Measurements from ENCODE around the gene HES2.
"Not testable (repeated sequence)": the region's sequence is repeated elsewhere in the genome, so short reads cannot be mapped to it uniquely, and the experiment has no call there.

Gene HES2

GRCh38 chr1:6418668-6419396, 887 bp downstream of the HES2 start:
- no peak for DNase-seq (ENCODE audit: low read depth)

- DNase-seq (ENCODE audit: low read depth): no peak
These were observed 1.6 kb downstream of the HES2 start for GRCh38 chr1:6417961-6418667.

- no peak for DNase-seq (ENCODE audit: low read depth)
These were observed 2.8 kb downstream of the HES2 start for GRCh38 chr1:6416906-6417305.

GRCh38 chr1:6416295-6416656, 3.4 kb downstream of the HES2 start:
- no peak for DNase-seq (ENCODE audit: low read depth)

GRCh38 chr1:6414881-6415626, 4.7 kb downstream of the HES2 start:
- peak; percentile 63 for DNase-seq (ENCODE audit: low read depth)

- DNase-seq (ENCODE audit: low read depth): peak; percentile 41
These were observed 5.3 kb downstream of the HES2 start for GRCh38 chr1:6414443-6414844.

GRCh38 chr1:6412896-6413295, 6.8 kb downstream of the HES2 start:
- peak; percentile 77 for DNase-seq (ENCODE audit: low read depth)

- peak; percentile 47 for DNase-seq (ENCODE audit: low read depth)
These were observed 9.3 kb downstream of the HES2 start for GRCh38 chr1:6410248-6410893.

- DNase-seq (ENCODE audit: low read depth): no peak
These were observed 10.0 kb downstream of the HES2 start for GRCh38 chr1:6409733-6410132.

- no peak for DNase-seq (ENCODE audit: low read depth)
These were observed 10.7 kb downstream of the HES2 start for GRCh38 chr1:6409053-6409452.

- DNase-seq (ENCODE audit: low read depth): no peak
These were observed 11.7 kb downstream of the HES2 start for GRCh38 chr1:6408023-6408422.

GRCh38 chr1:6401673-6402072, 18.0 kb downstream of the HES2 start:
- DNase-seq (ENCODE audit: low read depth): no peak

GRCh38 chr1:6399294-6399693, 20.4 kb downstream of the HES2 start:
- DNase-seq (ENCODE audit: low read depth): no peak

- no peak for DNase-seq (ENCODE audit: low read depth)
These were observed 21.8 kb downstream of the HES2 start for GRCh38 chr1:6397844-6398441.

- no peak for DNase-seq (ENCODE audit: low read depth)
These were observed 22.7 kb downstream of the HES2 start for GRCh38 chr1:6396998-6397397.

- not testable (repeated sequence) for DNase-seq (ENCODE audit: low read depth)
These were observed 23.9 kb downstream of the HES2 start for GRCh38 chr1:6395781-6396244.

- DNase-seq (ENCODE audit: low read depth): not testable (repeated sequence)
These were observed 24.6 kb downstream of the HES2 start for GRCh38 chr1:6395130-6395529.

- DNase-seq (ENCODE audit: low read depth): peak; percentile 82
These were observed 26.1 kb downstream of the HES2 start, which contains the start of gene ACOT7 for GRCh38 chr1:6393400-6394187. TSS of gene ACOT7 (minus strand) at chr1:6393767. CDS start at chr1:6393399, 368 bp downstream.

- DNase-seq (ENCODE audit: low read depth): no peak
These were observed 26.8 kb downstream of the HES2 start for GRCh38 chr1:6392809-6393399.

- no peak for DNase-seq (ENCODE audit: low read depth)
These were observed 27.5 kb downstream of the HES2 start for GRCh38 chr1:6391951-6392808.
